ENCODE measurements around the gene RNU5B-1.

RNU5B-1 gene

DNA sequence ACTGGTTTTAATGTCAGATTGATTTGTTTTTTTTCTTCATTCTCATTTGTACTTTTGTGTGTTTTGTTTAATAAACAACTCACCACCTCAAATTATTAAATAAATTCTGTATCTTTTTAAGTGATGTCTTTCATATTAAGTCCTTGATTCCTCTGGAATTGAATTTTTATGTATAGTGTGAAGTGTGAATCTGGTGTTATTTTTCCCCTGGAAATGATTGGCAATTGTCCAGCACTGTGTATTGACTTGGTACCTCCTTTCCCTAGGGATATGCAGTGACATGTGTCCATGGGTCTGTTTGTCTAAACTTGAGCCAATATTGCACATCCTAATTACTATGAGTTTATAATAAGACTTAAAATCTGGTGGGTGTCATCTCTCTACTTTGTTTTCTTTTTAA, 2.1 kb downstream of the RNU5B-1 start:
- H3K4me2 ChIP-seq: peak overlapping the region; percentile 63; the same call in 1 of the 2 replicates
- H3K36me3 ChIP-seq (ENCODE audit: insufficient read depth): no peaks in the 10 kb centered on the region
- no peak overlapping the region for H3K4me3 ChIP-seq (IDR thresholded peaks at IDR 0.05; ENCODE audit: insufficient read depth, low read depth, low read length)
- H3K4me1 ChIP-seq (ENCODE audit: low read depth, poor library complexity, severe bottlenecking): peaks cover 23% of the 10 kb centered on the region
- no peak overlapping the region for H3K27ac ChIP-seq
- H3K27me3 ChIP-seq (ENCODE audit: insufficient read depth, low read depth): no peaks in the 10 kb centered on the region
- H2AFZ ChIP-seq (ENCODE audit: low read depth): no peak overlapping the region
- no peak for TF ChIP-seq CTCF (conservative IDR thresholded peaks at IDR 0.05; ENCODE audit: low read depth, low read length)
- H4K20me1 ChIP-seq (ENCODE audit: insufficient read depth): no peaks in the 10 kb centered on the region
- no peaks in the 10 kb centered on the region for H3K79me2 ChIP-seq (ENCODE audit: insufficient read depth, low read depth)
- H3K9ac ChIP-seq: no peak overlapping the region

DNA sequence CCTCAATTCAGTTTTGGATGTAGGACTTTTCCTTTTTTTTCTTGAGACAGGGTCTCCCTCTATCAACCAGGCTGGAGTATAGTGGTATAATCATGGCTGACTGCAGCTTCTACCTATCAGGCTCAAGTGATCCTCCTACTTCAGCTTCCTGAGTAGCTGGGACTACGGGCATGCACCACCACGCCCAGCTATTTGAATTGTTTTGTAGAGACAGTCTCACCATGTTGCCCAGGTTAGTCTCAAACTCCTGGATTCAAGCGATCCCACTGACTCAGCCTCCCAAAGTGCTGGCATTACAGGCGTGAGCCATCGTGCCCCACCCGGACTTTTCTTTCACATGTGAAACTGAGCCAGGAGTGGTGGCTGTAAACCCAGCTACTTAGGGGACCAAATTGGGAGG, 3.5 kb downstream of the RNU5B-1 start:
- H3K4me1 ChIP-seq (ENCODE audit: low read depth, poor library complexity, severe bottlenecking): peaks cover 23% of the 10 kb centered on the region
- no peaks in the 10 kb centered on the region for H3K36me3 ChIP-seq (ENCODE audit: insufficient read depth)
- H3K4me3 ChIP-seq (IDR thresholded peaks at IDR 0.05; ENCODE audit: insufficient read depth, low read depth, low read length): no peak overlapping the region
- no peaks in the 10 kb centered on the region for H4K20me1 ChIP-seq (ENCODE audit: insufficient read depth)
- no peaks in the 10 kb centered on the region for H3K27me3 ChIP-seq (ENCODE audit: insufficient read depth, low read depth)
- H3K27ac ChIP-seq: no peak overlapping the region
- no peaks in the 10 kb centered on the region for H3K79me2 ChIP-seq (ENCODE audit: insufficient read depth, low read depth)
- no peak overlapping the region for H3K9ac ChIP-seq
- TF ChIP-seq CTCF (conservative IDR thresholded peaks at IDR 0.05; ENCODE audit: low read depth, low read length): no peak
- H2AFZ ChIP-seq (ENCODE audit: low read depth): no peak overlapping the region
- no peak overlapping the region for H3K4me2 ChIP-seq

GRCh38 chr15:65309882-65310418, 5.5 kb downstream of the RNU5B-1 start:
- Histone ChIP-seq H3K4me2 (no peak overlapping the region), H3K4me3 (IDR thresholded peaks at IDR 0.05; ENCODE audit: insufficient read depth, low read depth, low read length) (no peak overlapping the region), H3K27me3 (ENCODE audit: insufficient read depth, low read depth) (no peaks in the 10 kb centered on the region), H3K9ac (no peak overlapping the region), H4K20me1 (ENCODE audit: insufficient read depth) (no peaks in the 10 kb centered on the region), H3K79me2 (ENCODE audit: insufficient read depth, low read depth) (no peaks in the 10 kb centered on the region), H3K27ac (no peak overlapping the region), H3K4me1 (ENCODE audit: low read depth, poor library complexity, severe bottlenecking) (peaks cover 18% of the 10 kb centered on the region), H2AFZ (ENCODE audit: low read depth) (no peak overlapping the region), H3K36me3 (ENCODE audit: insufficient read depth) (no peaks in the 10 kb centered on the region)
- no peak for TF ChIP-seq CTCF (conservative IDR thresholded peaks at IDR 0.05; ENCODE audit: low read depth, low read length)

DNA sequence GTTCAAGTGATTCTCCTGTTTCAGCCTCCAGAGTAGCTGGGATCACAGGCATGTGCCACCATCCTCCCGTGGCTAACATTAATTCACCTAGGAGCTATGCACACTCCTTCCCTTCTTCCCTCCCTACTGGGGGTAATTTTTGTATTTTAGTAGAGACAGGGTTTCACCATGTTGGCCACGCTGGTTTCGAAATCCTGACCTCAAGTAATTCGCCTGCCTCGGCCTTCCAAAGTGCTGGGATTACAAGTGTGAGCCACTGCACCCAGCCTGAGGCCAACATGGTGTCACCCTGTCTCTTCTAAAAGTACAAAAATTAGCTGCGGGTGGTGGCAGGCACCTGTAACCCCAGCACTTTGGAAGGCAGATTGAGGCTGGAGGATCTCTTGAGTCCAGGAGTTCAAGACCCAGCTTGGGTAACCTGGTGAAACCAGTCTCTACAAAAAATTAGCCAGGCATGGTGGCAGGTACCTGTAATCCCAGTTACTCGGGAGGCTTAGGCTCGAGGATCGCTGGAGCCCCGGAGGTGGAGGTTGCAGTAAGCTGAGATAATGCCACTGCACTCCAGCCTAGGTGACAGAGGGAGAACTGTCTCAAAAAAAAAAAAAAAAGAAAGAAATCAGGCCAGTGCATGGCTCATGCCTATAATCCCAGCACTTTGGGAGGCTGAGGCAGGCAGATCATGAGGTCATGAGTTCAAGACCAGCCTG, 6.1 kb downstream of the RNU5B-1 start:
- H3K79me2 ChIP-seq (ENCODE audit: insufficient read depth, low read depth): no peaks in the 10 kb centered on the region
- no peaks in the 10 kb centered on the region for H3K36me3 ChIP-seq (ENCODE audit: insufficient read depth)
- TF ChIP-seq CTCF (conservative IDR thresholded peaks at IDR 0.05; ENCODE audit: low read depth, low read length): no peak
- H4K20me1 ChIP-seq (ENCODE audit: insufficient read depth): no peaks in the 10 kb centered on the region
- peaks cover 12% of the 10 kb centered on the region for H3K4me1 ChIP-seq (ENCODE audit: low read depth, poor library complexity, severe bottlenecking)
- H2AFZ ChIP-seq (ENCODE audit: low read depth): no peak overlapping the region
- no peaks in the 10 kb centered on the region for H3K27me3 ChIP-seq (ENCODE audit: insufficient read depth, low read depth)
- H3K9ac ChIP-seq: no peak overlapping the region
- H3K4me3 ChIP-seq (IDR thresholded peaks at IDR 0.05; ENCODE audit: insufficient read depth, low read depth, low read length): no peak overlapping the region
- no peak overlapping the region for H3K27ac ChIP-seq
- H3K4me2 ChIP-seq: no peak overlapping the region

Data from KMS-11 (cell line).